Fibroblast of skin of left quadriceps (primary cell): ENCODE data around the gene GRAP.
"Not testable (repeated sequence)": the region's sequence is repeated elsewhere in the genome, so short reads cannot be mapped to it uniquely, and the experiment has no call there.

Experiments used
- DNase-seq, 2 experiments: peaks; one replicate each; pipeline ENCODE4 v3.0.0-alpha.2; 2013; ENCODE audit warnings: low read depth in 2 of 2

GRAP gene

GRCh38 chr17:19042369-19042768 lies 4.4 kb downstream of the GRAP start:
- not testable (repeated sequence) for DNase-seq

- DNase-seq: not testable (repeated sequence)
Measured at GRCh38 chr17:19041871-19042270, 4.9 kb downstream of the GRAP start.

- not testable (repeated sequence) for DNase-seq
Measured at GRCh38 chr17:19040350-19040749, 6.4 kb downstream of the GRAP start.

GRCh38 chr17:19038730-19039129 lies 8.0 kb downstream of the GRAP start:
- DNase-seq: not testable (repeated sequence)

- not testable (repeated sequence) for DNase-seq
Measured at GRCh38 chr17:19038007-19038406, 8.8 kb downstream of the GRAP start.

GRCh38 chr17:19037547-19037946 lies 9.2 kb downstream of the GRAP start:
- DNase-seq: not testable (repeated sequence)

- not testable (repeated sequence) for DNase-seq
Measured at GRCh38 chr17:19036186-19036585, 10.6 kb downstream of the GRAP start.

- DNase-seq: not testable (repeated sequence)
Measured at GRCh38 chr17:19032377-19032988, 14.3 kb downstream of the GRAP start.

- not testable (repeated sequence) for DNase-seq
Measured at GRCh38 chr17:19031729-19032128, 15.0 kb downstream of the GRAP start.

- DNase-seq: not testable (repeated sequence)
Measured at GRCh38 chr17:19030771-19031449, 15.8 kb downstream of the GRAP start.

- DNase-seq: not testable (repeated sequence)
Measured at GRCh38 chr17:19029740-19030139, 17.0 kb downstream of the GRAP start.

- not testable (repeated sequence) for DNase-seq
Measured at GRCh38 chr17:19028671-19029070, 18.1 kb downstream of the GRAP start.

GRCh38 chr17:19024101-19025078 lies 22.4 kb downstream of the GRAP start:
- no peak for DNase-seq

- no peak for DNase-seq
Measured at GRCh38 chr17:19023209-19023999, 23.4 kb downstream of the GRAP start.

- no peak for DNase-seq
Measured at GRCh38 chr17:19022747-19023146, 24.0 kb downstream of the GRAP start.

- DNase-seq: no peak
Measured at GRCh38 chr17:19022128-19022527, 24.6 kb downstream of the GRAP start.

- no peak for DNase-seq
Measured at GRCh38 chr17:19021622-19022083, 25.1 kb downstream of the GRAP start.

- DNase-seq: not testable (repeated sequence)
Measured at GRCh38 chr17:19021011-19021621, 25.6 kb downstream of the GRAP start.

GRCh38 chr17:19020016-19020415 lies 26.7 kb downstream of the GRAP start:
- DNase-seq: no peak

GRCh38 chr17:19019041-19019941 lies 27.5 kb downstream of the GRAP start:
- DNase-seq: no peak
